ENCODE results near the gene SLC25A47. TPM values are rescaled to one million over a fixed set of nuclear protein-coding genes. Genes with fewer than 3 reads are reported as not detected.

Gene SLC25A47
- total RNA-seq, 2 donors from 2014 or later: not detected

GRCh38 chr14:100362311-100362927, 39.3 kb downstream of the SLC25A47 start:
- H3K4me3 ChIP-seq: no peak overlapping the region
- no peaks in the 10 kb centered on the region for H3K4me1 ChIP-seq
- H3K36me3 ChIP-seq: peaks cover 4% of the 10 kb centered on the region
- no peaks in the 10 kb centered on the region for H3K9me3 ChIP-seq
- intact Hi-C loops (cut with DNase I): no loop called here
- H3K27ac ChIP-seq: no peak overlapping the region
- TF ChIP-seq, protein P1, sequence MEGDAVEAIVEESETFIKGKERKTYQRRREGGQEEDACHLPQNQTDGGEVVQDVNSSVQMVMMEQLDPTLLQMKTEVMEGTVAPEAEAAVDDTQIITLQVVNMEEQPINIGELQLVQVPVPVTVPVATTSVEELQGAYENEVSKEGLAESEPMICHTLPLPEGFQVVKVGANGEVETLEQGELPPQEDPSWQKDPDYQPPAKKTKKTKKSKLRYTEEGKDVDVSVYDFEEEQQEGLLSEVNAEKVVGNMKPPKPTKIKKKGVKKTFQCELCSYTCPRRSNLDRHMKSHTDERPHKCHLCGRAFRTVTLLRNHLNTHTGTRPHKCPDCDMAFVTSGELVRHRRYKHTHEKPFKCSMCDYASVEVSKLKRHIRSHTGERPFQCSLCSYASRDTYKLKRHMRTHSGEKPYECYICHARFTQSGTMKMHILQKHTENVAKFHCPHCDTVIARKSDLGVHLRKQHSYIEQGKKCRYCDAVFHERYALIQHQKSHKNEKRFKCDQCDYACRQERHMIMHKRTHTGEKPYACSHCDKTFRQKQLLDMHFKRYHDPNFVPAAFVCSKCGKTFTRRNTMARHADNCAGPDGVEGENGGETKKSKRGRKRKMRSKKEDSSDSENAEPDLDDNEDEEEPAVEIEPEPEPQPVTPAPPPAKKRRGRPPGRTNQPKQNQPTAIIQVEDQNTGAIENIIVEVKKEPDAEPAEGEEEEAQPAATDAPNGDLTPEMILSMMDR (IDR thresholded peaks at IDR 0.05): no peak
- no peak for DNase-seq
- H3K27me3 ChIP-seq: no peaks in the 10 kb centered on the region
- no peak overlapping the region for H3K9ac ChIP-seq (ENCODE audit: low read depth in 2 of 2, low read length in 2 of 2)

GRCh38 chr14:100363053-100363452, 39.9 kb downstream of the SLC25A47 start:
- Histone ChIP-seq H3K27me3 (no peaks in the 10 kb centered on the region), H3K27ac (no peak overlapping the region), H3K36me3 (peaks cover 4% of the 10 kb centered on the region), H3K9ac (ENCODE audit: low read depth in 2 of 2, low read length in 2 of 2) (no peak overlapping the region), H3K4me1 (no peaks in the 10 kb centered on the region), H3K4me3 (no peak overlapping the region), H3K9me3 (no peaks in the 10 kb centered on the region)
- intact Hi-C loops (cut with DNase I): no loop called here
- no peak for DNase-seq
- TF ChIP-seq, protein P1 (IDR thresholded peaks at IDR 0.05): no peak

GRCh38 chr14:100364403-100364802, 41.3 kb downstream of the SLC25A47 start:
- H3K27me3 ChIP-seq: no peaks in the 10 kb centered on the region
- H3K9ac ChIP-seq (ENCODE audit: low read depth in 2 of 2, low read length in 2 of 2): no peak overlapping the region
- H3K9me3 ChIP-seq: no peaks in the 10 kb centered on the region
- no peak for DNase-seq
- intact Hi-C loops (cut with DNase I): no loop called here
- H3K36me3 ChIP-seq: peaks cover 4% of the 10 kb centered on the region
- TF ChIP-seq, protein P1 (IDR thresholded peaks at IDR 0.05): no peak
- H3K4me3 ChIP-seq: no peak overlapping the region
- H3K27ac ChIP-seq: no peak overlapping the region
- H3K4me1 ChIP-seq: no peaks in the 10 kb centered on the region

- Histone ChIP-seq H3K27ac (no peak overlapping the region), H3K4me1 (no peaks in the 10 kb centered on the region), H3K9ac (ENCODE audit: low read depth in 2 of 2, low read length in 2 of 2) (no peak overlapping the region), H3K27me3 (no peaks in the 10 kb centered on the region), H3K36me3 (peaks cover under 1% of the 10 kb centered on the region), H3K4me3 (no peak overlapping the region), H3K9me3 (no peaks in the 10 kb centered on the region)
- TF ChIP-seq, protein P1 (IDR thresholded peaks at IDR 0.05): no peak
- no peak for DNase-seq
- intact Hi-C loops (cut with DNase I): no loop called here
Measured at GRCh38 chr14:100365741-100366140, 42.6 kb downstream of the SLC25A47 start.

DNA sequence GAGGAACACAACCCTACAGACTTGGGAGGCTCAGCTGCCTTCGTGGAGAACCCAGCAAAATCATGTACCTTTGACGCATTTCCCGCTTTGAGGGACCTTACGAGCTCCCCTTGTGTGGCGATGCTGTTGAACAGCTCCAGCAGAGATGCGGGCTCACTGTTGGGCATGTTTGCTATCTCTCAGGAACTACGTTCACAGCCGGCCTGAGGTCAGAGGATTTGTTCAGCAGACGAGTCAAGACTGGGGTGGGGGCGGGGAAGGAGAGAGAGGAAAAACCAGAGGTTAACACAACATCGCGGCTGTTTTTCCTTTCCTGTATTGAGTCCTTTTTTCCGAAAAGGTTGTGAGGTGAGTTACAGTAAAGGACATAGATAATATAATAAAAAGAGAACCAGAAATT, 45.9 kb downstream of the SLC25A47 start:
- Histone ChIP-seq H3K36me3 (no peaks in the 10 kb centered on the region), H3K27me3 (no peaks in the 10 kb centered on the region), H3K9ac (ENCODE audit: low read depth in 2 of 2, low read length in 2 of 2) (no peak overlapping the region), H3K27ac (no peak overlapping the region), H3K4me1 (no peaks in the 10 kb centered on the region), H3K9me3 (no peaks in the 10 kb centered on the region), H3K4me3 (no peak overlapping the region)
- TF ChIP-seq, protein P1 (IDR thresholded peaks at IDR 0.05): no peak
- intact Hi-C loops (cut with DNase I): no loop called here
- no peak for DNase-seq
